WI38 (cell line): ENCODE data around the gene INVS.
"Not testable (repeated sequence)": the region's sequence is repeated elsewhere in the genome, so short reads cannot be mapped to it uniquely, and the experiment has no call there.

ENCODE experiments used
- H3K4me3 ChIP-seq: 2 replicates; pipeline ENCODE4 v1.5.1; 2011; ENCODE audit warnings: low read depth, mild to moderate bottlenecking, control low read depth, low read length
- CTCF ChIP-seq: IDR thresholded peaks from 2 replicates; pipeline ENCODE4 v1.5.1; 2012; ENCODE audit warnings: low read depth, mild to moderate bottlenecking, control low read depth, low read length

Gene INVS

GRCh38 chr9:100098887-100099721 lies at the start of gene INVS, which contains the start of gene ERP44:
Gene INVS, plus strand, starts transcription at chr9:100099243. Its CDS starts 5,279 bp downstream, at chr9:100104522.
Gene ERP44, minus strand, starts transcription at chr9:100099000. Its CDS starts 160 bp downstream, at chr9:100098840.
- TF ChIP-seq CTCF, result no peak
- peak within 1 kb of the TSS; percentile 89 for H3K4me3 ChIP-seq

GRCh38 chr9:100049551-100049950 lies 49.5 kb upstream of the INVS start:
- TF ChIP-seq CTCF, result no peak
- H3K4me3 ChIP-seq, result no peak overlapping the region

- TF ChIP-seq CTCF, result no peak
- H3K4me3 ChIP-seq, result no peak overlapping the region
Measured at GRCh38 chr9:100052375-100052774, 46.7 kb upstream of the INVS start.

GRCh38 chr9:100056561-100056960 lies 42.5 kb upstream of the INVS start:
- H3K4me3 ChIP-seq, result no peak overlapping the region
- TF ChIP-seq CTCF, result no peak

GRCh38 chr9:100057624-100058023 lies 41.4 kb upstream of the INVS start:
- TF ChIP-seq CTCF, result no peak
- H3K4me3 ChIP-seq, result no peak overlapping the region

- no peak for TF ChIP-seq CTCF
- H3K4me3 ChIP-seq, result no peak overlapping the region
Measured at GRCh38 chr9:100058699-100059579, 40.1 kb upstream of the INVS start.

GRCh38 chr9:100062683-100063082 lies 36.4 kb upstream of the INVS start:
- H3K4me3 ChIP-seq, result not testable (repeated sequence)
